Esophagus muscularis mucosa (tissue), 4 donors: ENCODE measurements around the gene MYO1C. TPM values are rescaled to one million over a fixed set of nuclear protein-coding genes. Genes with fewer than 3 reads are reported as not detected.
A peak's percentile ranks its signal among the peaks of the same experiment; 100 is the strongest.

Source experiments
- DNase-seq: peaks from one replicate; pipeline ENCODE4 v3.0.0-alpha.2; 2017; ENCODE audit errors: extremely low spot score
- H3K27ac ChIP-seq, 4 donors: fragments of 200-600 bp; sonication (generic); replicated peaks in 1 of 4; 1 replicate in 3 of 4; 2 replicates in 1 of 4; pipeline ENCODE4 v1.5.1; 2016 to 2019; ENCODE audit warnings: mild to moderate bottlenecking in 1 of 4
- H3K27me3 ChIP-seq, 4 donors: fragments of 200-600 bp; sonication (generic); one replicate each; pipeline versions ENCODE4 v1.5.1 to v1.6.0; 2016 to 2019
- H3K36me3 ChIP-seq, 4 donors: fragments of 200-600 bp; sonication (generic); one replicate each; pipeline ENCODE4 v1.5.1; 2016 to 2019
- H3K4me1 ChIP-seq, 4 donors: fragments of 200-600 bp; sonication (generic); one replicate each; pipeline ENCODE4 v1.5.1; 2016 to 2019
- H3K4me3 ChIP-seq, 4 donors: fragments of 200-600 bp; sonication (generic); 1 replicate in 2 of 4; 2 replicates in 2 of 4; pipeline ENCODE4 v1.5.1; 2016 to 2019; ENCODE audit warnings: mild to moderate bottlenecking in 4 of 4, moderate library complexity in 1 of 4
- H3K9me3 ChIP-seq, 4 donors: fragments of 200-600 bp; sonication (generic); 1 replicate in 3 of 4; 2 replicates in 1 of 4; pipeline ENCODE4 v1.5.1; 2016 to 2019
- CTCF ChIP-seq, 3 experiments: fragments of 200-600 bp in 2 of 3; fragments of 450-650 bp in 1 of 3; sonication (generic) in 2 of 3; IDR thresholded peaks; one replicate each; pipeline ENCODE4 v1.5.1; 2017 to 2019; ENCODE audit warnings: antibody characterized with exemption in 3 of 3, mild to moderate bottlenecking in 2 of 3, moderate library complexity in 1 of 3
- EP300 ChIP-seq: sonication (generic); formaldehyde crosslinking; IDR thresholded peaks from one replicate; pipeline ENCODE4 v1.6.1; 2017; ENCODE audit warnings: antibody characterized with exemption
- POLR2A ChIP-seq: fragments of 450-650 bp; IDR thresholded peaks from one replicate; pipeline ENCODE4 v1.6.1; 2017; ENCODE audit warnings: antibody characterized with exemption, moderate library complexity, mild to moderate bottlenecking, low read depth
- POLR2AphosphoS5 ChIP-seq, 2 donors: sonication (generic); formaldehyde crosslinking; IDR thresholded peaks; one replicate each; pipeline ENCODE4 v1.6.1; 2017; ENCODE audit warnings: antibody characterized with exemption in 2 of 2
- WGBS: methylation state at CpG from one replicate; pipeline ENCODE4 v1.1.5; 2018; 5-methylcytosine and 5-hydroxymethylcytosine counted together
- intact Hi-C: fragments of 100-400 bp; cut with DNase I; formaldehyde crosslinking; loops from one replicate; pipeline ENCODE4 v1.15.1; 2023
- total RNA-seq, 4 donors: library from RNA; depleted of rRNA; stranded (reverse); fragments of >200 nt; gene quantifications; one replicate each; pipeline versions ENCODE4 v1.1.0 to v1.2.1, GENCODE V29; 2016

Gene MYO1C
- total RNA-seq, 4 donors from 2014 or later: 248 to 444 (median 347) TPM

GRCh38 chr17:1474402-1475189, 17.9 kb downstream of the MYO1C start:
- WGBS: 83% methylated on average over 25 of the region's 31 CpGs
- Histone ChIP-seq H3K27ac (peak overlapping the region; percentile 1 to 66 (median 28)), H3K4me3 (no peak overlapping the region), H3K36me3 (peaks cover 69 to 100% (median 99%) of the 10 kb centered on the region in 4 donors), H3K27me3 (no peaks in the 10 kb centered on the region), H3K9me3 (no peaks in the 10 kb centered on the region), H3K4me1 (peaks cover 8 to 54% (median 29%) of the 10 kb centered on the region in 4 donors)
- no peak for DNase-seq
- intact Hi-C loops: no loop called here
- no peak for TF ChIP-seq POLR2AphosphoS5 (IDR thresholded peaks at IDR 0.05)
- TF ChIP-seq POLR2A: no peak
- no peak for TF ChIP-seq CTCF (IDR thresholded peaks at IDR 0.05)
- TF ChIP-seq EP300: no peak

- no peak overlapping the region for H3K4me3 ChIP-seq
- H3K4me1 ChIP-seq: peaks cover 8 to 62% (median 32%) of the 10 kb centered on the region in 4 donors
- 87% methylated on average over 10 of the region's 10 CpGs for WGBS
- no peak for DNase-seq
- TF ChIP-seq EP300 (no peak), POLR2A (no peak), POLR2AphosphoS5 (IDR thresholded peaks at IDR 0.05) (no peak), CTCF (IDR thresholded peaks at IDR 0.05) (no peak)
- intact Hi-C loops: no loop called here
- no peaks in the 10 kb centered on the region for H3K9me3 ChIP-seq
- no peak overlapping the region for H3K27ac ChIP-seq
- peaks cover 68 to 100% (median 99%) of the 10 kb centered on the region in 4 donors for H3K36me3 ChIP-seq
- H3K27me3 ChIP-seq: no peaks in the 10 kb centered on the region
Measured at GRCh38 chr17:1473841-1474240, 18.6 kb downstream of the MYO1C start.

GRCh38 chr17:1473170-1473569, 19.3 kb downstream of the MYO1C start:
- TF ChIP-seq POLR2A: no peak
- TF ChIP-seq POLR2AphosphoS5 (IDR thresholded peaks at IDR 0.05): no peak
- no peak for TF ChIP-seq EP300
- TF ChIP-seq CTCF (IDR thresholded peaks at IDR 0.05): no peak
- no peaks in the 10 kb centered on the region for H3K27me3 ChIP-seq
- peak overlapping the region in 1 of 4 donors; percentile 36 for H3K27ac ChIP-seq
- no peak overlapping the region for H3K4me3 ChIP-seq
- peaks cover 68 to 100% (median 99%) of the 10 kb centered on the region in 4 donors for H3K36me3 ChIP-seq
- H3K4me1 ChIP-seq: peaks cover 8 to 63% (median 32%) of the 10 kb centered on the region in 4 donors
- H3K9me3 ChIP-seq: no peaks in the 10 kb centered on the region
- no peak for DNase-seq
- intact Hi-C loops: no loop called here
- 65% methylated on average over 11 of the region's 11 CpGs for WGBS

- peaks cover 8 to 56% (median 30%) of the 10 kb centered on the region in 4 donors for H3K4me1 ChIP-seq
- intact Hi-C loops: no loop called here
- peaks cover 66 to 100% (median 98%) of the 10 kb centered on the region in 4 donors for H3K36me3 ChIP-seq
- H3K9me3 ChIP-seq: no peaks in the 10 kb centered on the region
- no peaks in the 10 kb centered on the region for H3K27me3 ChIP-seq
- no peak for DNase-seq
- no peak overlapping the region for H3K4me3 ChIP-seq
- TF ChIP-seq POLR2AphosphoS5 (IDR thresholded peaks at IDR 0.05) (no peak), POLR2A (no peak), EP300 (no peak), CTCF (IDR thresholded peaks at IDR 0.05) (no peak)
- H3K27ac ChIP-seq: no peak overlapping the region
- 84% methylated on average over 23 of the region's 42 CpGs for WGBS
Measured at GRCh38 chr17:1471911-1472821, 20.3 kb downstream of the MYO1C start.
